Left ventricle myocardium inferior (tissue), 1 donor: ENCODE data around the gene BCAS1. TPM values are rescaled to one million over a fixed set of nuclear protein-coding genes. Genes with fewer than 3 reads are reported as not detected.

Experiments
- DNase-seq: peaks from one replicate; pipeline ENCODE4 v3.0.0-alpha.2; 2020
- H3K27ac ChIP-seq: fragments of 200-600 bp; replicated peaks from 2 replicates; pipeline ENCODE4 v1.8.0; 2021
- H3K27me3 ChIP-seq: fragments of 200-600 bp; 2 replicates; pipeline ENCODE4 v1.8.0; 2021; ENCODE audit warnings: low read depth
- H3K36me3 ChIP-seq: fragments of 200-600 bp; 2 replicates; pipeline ENCODE4 v1.8.0; 2021
- H3K4me1 ChIP-seq: fragments of 200-600 bp; 2 replicates; pipeline ENCODE4 v1.8.0; 2021
- H3K4me3 ChIP-seq: fragments of 200-600 bp; 2 replicates; pipeline ENCODE4 v1.8.0; 2021; ENCODE audit warnings: mild to moderate bottlenecking, moderate library complexity
- H3K9me3 ChIP-seq: fragments of 200-600 bp; replicated peaks from 2 replicates; pipeline ENCODE4 v1.8.0; 2021
- CTCF ChIP-seq: fragments of 200-600 bp; IDR thresholded peaks from 2 replicates; pipeline ENCODE4 v1.8.0; 2021; ENCODE audit warnings: antibody characterized with exemption, mild to moderate bottlenecking, borderline replicate concordance
- intact Hi-C: fragments of 100-400 bp; cut with micrococcal nuclease; formaldehyde crosslinking; loops from one replicate; pipeline ENCODE4 v1.11.0; 2022
- total RNA-seq: library from RNA; stranded (reverse); fragmentation: NEBNext Ultra II Directional; extraction: Animal tissue kit (Norgen Biotek cat#: 25700); gene quantifications from one replicate; pipeline ENCODE4 v1.2.1, GENCODE V29; 2021
- donor health status: DM: no; HTN: yes; CAD: no; lungs with severe emphysema.

BCAS1 gene
- total RNA-seq, 1 donor from 2014 or later, result not detected

DNA sequence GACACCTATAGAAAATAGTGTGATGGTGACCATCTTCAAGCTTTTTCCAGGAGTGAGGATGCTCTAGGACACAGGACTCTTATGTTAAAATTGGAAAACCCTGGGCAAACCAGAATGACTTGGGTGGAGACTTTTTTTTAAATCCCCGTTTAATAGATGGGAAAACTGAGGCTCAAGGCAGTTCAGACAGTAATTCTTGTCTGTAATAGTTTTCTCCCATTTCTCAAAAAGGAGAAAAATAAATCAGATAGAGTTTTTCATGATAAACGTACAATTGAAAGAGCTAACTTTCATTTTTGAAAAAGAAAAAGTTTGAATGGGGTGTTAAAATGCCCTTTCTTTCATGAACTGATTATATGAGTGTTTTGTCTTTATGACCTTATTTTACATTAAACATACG, 6.8 kb downstream of the BCAS1 start:
- intact Hi-C loops, result loop anchor here (10.0 kb wide), 2 partner anchors 119 to 489 kb away; no protein-coding TSS in a partner anchor
- Histone ChIP-seq H3K4me3 (no peak overlapping the region), H3K9me3 (no peaks in the 10 kb centered on the region), H3K4me1 (peaks cover 3% of the 10 kb centered on the region), H3K27me3 (peaks cover 24% of the 10 kb centered on the region), H3K27ac (no peak overlapping the region), H3K36me3 (no peaks in the 10 kb centered on the region)
- no peak for TF ChIP-seq CTCF
- no peak for DNase-seq

DNA sequence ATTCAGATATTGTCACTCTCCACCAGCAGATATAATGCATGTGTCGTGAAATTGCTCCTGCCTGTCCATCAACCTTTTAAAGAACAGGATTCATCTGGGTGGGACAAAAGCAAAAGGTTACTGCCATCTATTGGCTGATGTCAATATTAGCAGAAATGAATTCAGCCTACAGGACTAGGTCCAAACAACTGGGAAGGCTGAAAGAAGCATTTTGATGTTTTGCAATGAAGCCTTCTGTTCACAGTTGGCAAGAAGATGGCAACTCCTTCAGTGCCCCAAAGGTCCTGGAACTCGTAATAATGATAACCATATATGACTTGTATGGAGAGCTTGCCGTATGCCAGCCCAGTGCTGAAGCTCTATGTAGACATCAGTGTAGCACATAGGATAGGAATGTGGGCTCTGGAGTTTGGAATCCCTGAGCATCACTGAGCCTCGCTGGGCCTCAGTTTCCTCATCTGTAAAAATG, 7.5 kb downstream of the BCAS1 start:
- Histone ChIP-seq H3K9me3 (no peaks in the 10 kb centered on the region), H3K4me3 (no peak overlapping the region), H3K36me3 (no peaks in the 10 kb centered on the region), H3K27ac (no peak overlapping the region), H3K27me3 (peaks cover 18% of the 10 kb centered on the region), H3K4me1 (peaks cover 3% of the 10 kb centered on the region)
- intact Hi-C loops, result loop anchor here (10.0 kb wide), 2 partner anchors 118 to 488 kb away; no protein-coding TSS in a partner anchor
- DNase-seq, result no peak
- TF ChIP-seq CTCF, result peak; percentile 67

DNA sequence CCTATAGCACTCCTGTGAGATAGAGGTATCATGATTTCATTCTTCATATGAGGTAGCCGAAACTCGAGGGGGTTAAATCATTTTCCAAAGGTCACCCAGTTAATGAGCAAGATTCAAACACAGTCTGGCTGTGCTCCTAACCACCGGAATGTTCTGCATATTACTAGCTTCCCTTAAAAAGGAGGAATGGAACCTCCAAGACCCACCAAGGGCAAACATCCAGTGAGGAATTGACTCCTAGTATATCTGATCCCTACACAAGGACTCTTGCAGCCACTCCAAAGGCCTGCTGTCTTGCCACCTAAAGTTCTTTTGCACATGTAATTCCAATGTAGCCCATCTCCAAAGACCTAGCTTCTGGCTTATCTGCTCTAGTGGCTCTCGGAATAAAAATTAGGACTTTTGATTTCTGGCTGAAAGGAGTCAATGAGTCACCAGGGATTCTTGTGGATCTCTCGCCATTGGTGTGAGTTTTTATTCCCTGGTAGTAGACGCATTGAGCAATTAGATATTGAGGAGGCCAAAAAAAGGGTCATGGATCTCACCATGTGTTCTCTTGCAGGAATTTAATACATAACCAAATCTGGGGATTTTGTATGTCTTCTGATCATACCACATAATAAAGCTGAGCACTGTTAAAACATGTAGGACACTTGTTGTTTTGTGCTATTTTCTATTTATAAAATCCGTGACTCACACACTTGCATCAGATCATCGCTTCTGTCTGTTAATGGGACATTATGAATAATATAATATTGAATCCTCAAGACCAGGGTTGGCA, 9.1 kb downstream of the BCAS1 start:
- intact Hi-C loops, result loop anchor here (10.0 kb wide), 2 partner anchors 116 to 486 kb away; no protein-coding TSS in a partner anchor
- Histone ChIP-seq H3K27me3 (peaks cover 16% of the 10 kb centered on the region), H3K4me3 (no peak overlapping the region), H3K36me3 (no peaks in the 10 kb centered on the region), H3K9me3 (no peaks in the 10 kb centered on the region), H3K27ac (no peak overlapping the region), H3K4me1 (peaks cover 3% of the 10 kb centered on the region)
- TF ChIP-seq CTCF, result no peak
- no peak for DNase-seq

- DNase-seq, result no peak
- Histone ChIP-seq H3K27me3 (peaks cover 7% of the 10 kb centered on the region), H3K27ac (no peak overlapping the region), H3K4me1 (peaks cover 3% of the 10 kb centered on the region), H3K4me3 (no peak overlapping the region), H3K36me3 (no peaks in the 10 kb centered on the region), H3K9me3 (no peaks in the 10 kb centered on the region)
- intact Hi-C loops, result loop anchor here (10.0 kb wide), 2 partner anchors 115 to 485 kb away; no protein-coding TSS in a partner anchor
- no peak for TF ChIP-seq CTCF
These were observed 10.6 kb downstream of the BCAS1 start for GRCh38 chr20:54059691-54060364.

DNA sequence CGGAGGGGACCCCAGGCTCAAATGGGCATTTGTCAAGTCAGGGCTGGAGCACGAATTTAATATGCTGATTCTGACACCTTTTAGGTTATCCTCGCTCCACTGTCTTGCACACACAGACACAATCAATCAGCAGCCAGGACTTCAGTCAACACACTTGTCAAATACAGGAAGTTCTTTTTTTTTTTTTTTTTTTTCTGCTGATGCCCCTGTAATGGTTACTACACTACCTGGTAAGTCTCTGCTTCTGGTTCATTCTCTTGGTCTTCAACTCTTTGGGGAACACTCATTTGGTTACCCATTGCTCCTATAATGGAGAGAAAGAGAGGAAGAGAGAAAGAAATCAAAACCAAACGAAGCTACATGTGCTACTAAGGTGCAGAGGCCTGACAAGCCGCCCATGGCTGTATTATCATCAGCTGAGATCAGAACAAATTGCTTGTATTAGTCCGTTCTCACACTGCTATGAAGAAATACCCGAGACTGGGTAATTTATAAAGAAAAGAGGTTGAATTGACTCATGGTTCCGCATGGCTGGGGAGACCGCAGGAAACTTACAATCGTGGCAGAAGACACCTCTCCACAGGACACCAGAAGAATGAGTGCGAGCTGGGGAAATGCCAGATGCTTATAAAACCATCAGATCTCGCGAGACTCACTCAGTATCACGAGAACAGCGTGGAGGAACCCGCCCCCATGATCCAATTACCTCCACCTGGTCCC, 11.8 kb downstream of the BCAS1 start:
- H3K4me1 ChIP-seq, result peaks cover 3% of the 10 kb centered on the region
- no peak for DNase-seq
- no peaks in the 10 kb centered on the region for H3K36me3 ChIP-seq
- H3K4me3 ChIP-seq, result no peak overlapping the region
- intact Hi-C loops, result no loop called here
- TF ChIP-seq CTCF, result no peak
- no peak overlapping the region for H3K27ac ChIP-seq
- H3K9me3 ChIP-seq, result no peaks in the 10 kb centered on the region
- H3K27me3 ChIP-seq, result no peaks in the 10 kb centered on the region
